Measurements from ENCODE around the gene ZNF615. TPM values are rescaled to one million over a fixed set of nuclear protein-coding genes. Genes with fewer than 3 reads are reported as not detected.
A peak's percentile ranks its signal among the peaks of the same experiment; 100 is the strongest.
"Not testable (repeated sequence)": the region's sequence is repeated elsewhere in the genome, so short reads cannot be mapped to it uniquely, and the experiment has no call there.

The ZNF615 gene
- total RNA-seq = 10 to 100 TPM in 1 of 3 donors, 1 to 10 TPM in 2; 5.0 to 15.5 (median 6.3) TPM
- long read RNA-seq, donor 1, full-length matches to known transcripts = 6 of 9 reads
- long read RNA-seq, donor 1, partial matches to known transcripts = 0 of 9 reads
- long read RNA-seq, donor 1, other reads (novel, unspliced or antisense) = 3 of 9 reads
- long read RNA-seq, donor 2 = 0 reads

DNA sequence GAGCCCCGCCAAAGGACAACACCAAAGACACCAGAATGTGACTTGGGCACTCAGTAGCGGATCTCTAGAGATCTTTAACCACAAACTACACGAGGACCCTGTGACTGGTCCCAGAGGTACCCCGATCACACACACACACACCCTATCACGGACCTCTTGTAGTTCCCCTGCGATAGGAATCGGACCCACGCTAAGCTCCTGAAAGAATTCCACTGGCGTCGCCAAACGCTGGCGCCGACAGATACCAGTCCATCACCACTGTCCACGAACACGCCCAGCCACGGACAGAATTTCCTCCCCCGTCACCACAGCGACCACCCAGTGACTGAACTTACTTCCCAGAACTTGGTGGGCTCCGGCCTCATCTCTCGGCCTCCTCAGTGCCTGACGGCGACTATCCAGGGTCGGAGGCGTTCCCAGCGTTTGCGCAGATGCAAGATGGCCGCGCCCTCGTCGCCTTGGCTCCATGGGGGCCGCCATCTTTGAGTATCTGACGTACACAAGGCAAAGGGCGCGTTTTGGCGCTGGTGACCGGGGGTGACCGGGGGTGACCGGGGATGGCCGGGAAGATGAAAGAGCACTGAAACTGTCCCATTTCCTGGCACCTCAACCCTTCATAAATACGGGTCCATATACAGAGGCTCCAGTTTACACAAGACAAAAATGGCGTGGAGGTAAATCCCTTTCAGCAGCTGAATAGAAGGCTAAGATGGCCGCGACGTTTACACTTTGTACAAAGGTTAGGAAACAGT, at the start of gene ZNF615:
ZNF615 (minus strand) TSS at position 406 of the 752 bp plus-strand sequence. CDS start 4,500 bp downstream, outside the sequence.
- peaks cover 58% of the 10 kb centered on the region for H3K9me3 ChIP-seq
- H3K4me3 ChIP-seq = peak within 1 kb of the TSS; percentile 50
- intact Hi-C loops (cut with DNase I, micrococcal nuclease) = no loop called here

DNA sequence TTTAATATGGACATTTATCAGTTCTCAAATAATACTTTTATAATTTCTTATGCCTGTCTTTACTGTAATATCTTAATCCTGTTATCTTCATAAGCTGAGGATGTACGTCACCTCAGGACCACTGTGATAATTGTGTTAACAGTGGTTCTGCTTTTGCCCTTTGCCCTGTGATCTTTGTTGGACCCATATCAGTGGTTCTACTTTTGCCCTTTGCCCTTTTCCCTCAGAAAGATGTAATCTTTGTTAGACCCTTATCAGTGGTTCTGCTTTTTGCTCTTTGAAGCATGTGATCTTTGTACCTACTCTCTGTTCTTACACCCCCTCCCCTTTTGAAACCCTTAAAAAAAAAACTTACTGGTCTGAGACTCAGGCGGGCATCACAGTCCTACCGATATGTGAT, 48.5 kb upstream of the ZNF615 start:
- DNase-seq; H3K4me3 ChIP-seq; ATAC-seq; H3K4me1 ChIP-seq (ENCODE audit: low read depth); intact Hi-C loops (cut with DNase I, micrococcal nuclease); H3K36me3 ChIP-seq (ENCODE audit: low read depth): not testable (repeated sequence)
- peaks cover 90% of the 10 kb centered on the region for H3K9me3 ChIP-seq

More for the DNA sequence above, at the start of gene ZNF615:
- ATAC-seq = peak; percentile 100
- Histone ChIP-seq H3K4me1 (ENCODE audit: low read depth) (no peaks in the 10 kb centered on the region), H3K36me3 (ENCODE audit: low read depth) (no peaks in the 10 kb centered on the region)
- peak; percentile 91 to 93 (median 92) for DNase-seq
- no peak for TF ChIP-seq CTCF (IDR thresholded peaks at IDR 0.05)

GRCh38 chr19:52051736-52052135, 43.7 kb upstream of the ZNF615 start:
- intact Hi-C loops (cut with DNase I, micrococcal nuclease); ATAC-seq; H3K4me1 ChIP-seq (ENCODE audit: low read depth); DNase-seq; H3K36me3 ChIP-seq (ENCODE audit: low read depth); H3K4me3 ChIP-seq: not testable (repeated sequence)
- peaks cover 57% of the 10 kb centered on the region for H3K9me3 ChIP-seq

DNA sequence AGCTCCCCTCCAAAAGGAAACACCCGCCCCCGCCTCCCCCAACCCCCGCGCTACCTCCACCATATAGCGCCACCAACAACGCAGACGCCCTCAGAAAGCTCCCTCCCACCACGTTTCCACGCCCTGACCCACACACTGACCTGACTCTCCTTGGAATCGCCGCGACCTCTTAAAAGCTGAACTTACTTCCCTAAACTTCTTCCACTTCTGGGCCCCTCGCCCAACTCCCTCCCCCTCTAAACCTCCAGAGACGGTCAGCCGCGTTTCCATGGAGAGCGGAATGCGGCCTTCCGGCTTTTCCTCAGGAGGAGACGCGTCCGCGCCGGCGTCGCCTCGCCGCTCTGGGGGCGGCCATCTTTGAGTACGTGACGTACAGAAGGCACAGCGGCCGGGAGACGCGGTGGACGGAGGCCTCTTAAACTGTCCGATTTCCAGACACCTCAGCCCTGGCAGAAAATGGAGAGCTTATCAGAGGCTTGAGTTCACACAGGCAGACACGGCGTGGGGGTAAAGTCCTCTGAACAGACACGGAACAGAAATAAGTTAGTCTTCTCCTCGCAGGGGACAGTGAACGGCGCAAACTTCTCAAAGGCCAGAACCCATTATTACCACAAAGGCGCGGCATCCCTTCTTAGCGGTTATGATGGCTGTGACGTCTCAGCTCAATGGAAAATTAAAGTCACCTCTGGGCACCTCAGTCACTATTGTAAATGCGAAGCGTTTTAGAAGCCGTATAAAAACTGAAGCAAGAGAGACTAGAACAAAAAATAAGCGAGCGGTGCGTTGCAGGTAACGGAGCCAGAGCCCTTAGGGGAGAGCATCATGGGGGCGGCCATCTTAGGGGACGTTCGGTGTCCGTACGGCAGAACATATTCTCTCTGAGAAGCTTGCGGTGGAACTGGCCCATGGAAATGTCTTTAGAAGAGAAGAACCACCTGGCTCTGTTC, 40.8 kb upstream of the ZNF615 start, which contains the start of gene ZNF432:
ZNF432 (minus strand) TSS at position 284 of the 947 bp plus-strand sequence. CDS start 1,970 bp downstream, outside the sequence.
- Histone ChIP-seq H3K36me3 (ENCODE audit: low read depth) (no peaks in the 10 kb centered on the region), H3K4me1 (ENCODE audit: low read depth) (no peaks in the 10 kb centered on the region), H3K9me3 (peaks cover 49% of the 10 kb centered on the region), H3K4me3 (peak within 1 kb of the TSS; percentile 37)
- peak; percentile 99 for ATAC-seq
- peak; percentile 91 to 94 (median 94) for DNase-seq
- no peak for TF ChIP-seq CTCF (IDR thresholded peaks at IDR 0.05)
- intact Hi-C loops (cut with DNase I, micrococcal nuclease) = no loop called here

- DNase-seq (no peak), ATAC-seq (no peak)
- intact Hi-C loops (cut with DNase I, micrococcal nuclease) = no loop called here
- Histone ChIP-seq H3K4me1 (ENCODE audit: low read depth) (no peaks in the 10 kb centered on the region), H3K9me3 (peaks cover 93% of the 10 kb centered on the region), H3K36me3 (ENCODE audit: low read depth) (peaks cover 44% of the 10 kb centered on the region), H3K4me3 (no peak overlapping the region)
- TF ChIP-seq CTCF (IDR thresholded peaks at IDR 0.05) = no peak
These were observed 31.2 kb upstream of the ZNF615 start for GRCh38 chr19:52039169-52039568.

DNA sequence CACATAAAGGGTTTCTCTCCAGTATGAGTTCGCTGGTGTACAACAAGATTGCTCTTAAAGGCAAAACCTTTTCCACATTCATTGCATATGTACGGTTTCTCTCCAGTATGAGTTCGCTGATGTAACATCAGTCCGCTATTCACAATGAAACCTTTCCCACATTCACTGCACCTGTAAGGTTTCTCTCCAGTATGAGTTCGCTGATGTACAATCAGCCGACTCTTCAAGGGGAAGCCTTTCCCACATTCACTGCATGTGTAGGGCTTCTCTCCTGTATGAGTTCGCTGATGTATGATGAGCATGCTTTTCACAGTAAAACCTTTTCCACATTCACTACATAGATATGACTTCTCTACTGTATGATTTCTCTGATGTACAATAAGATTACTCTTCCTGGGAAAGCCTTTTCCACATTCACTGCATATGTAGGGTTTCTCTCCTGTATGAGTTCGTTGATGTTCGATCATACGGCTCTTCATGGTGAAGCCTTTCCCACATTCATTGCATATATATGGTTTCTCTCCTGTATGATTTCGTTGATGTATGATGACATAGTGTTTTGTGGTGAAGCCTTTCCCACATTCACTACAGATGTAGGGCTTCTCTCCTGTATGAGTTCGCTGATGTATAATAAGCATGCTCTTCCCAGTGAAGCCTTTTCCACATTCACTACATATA, 26.2 kb upstream of the ZNF615 start:
- Histone ChIP-seq H3K4me3 (no peak overlapping the region), H3K36me3 (ENCODE audit: low read depth) (peaks cover 32% of the 10 kb centered on the region), H3K9me3 (peaks cover 96% of the 10 kb centered on the region), H3K4me1 (ENCODE audit: low read depth) (no peaks in the 10 kb centered on the region)
- intact Hi-C loops (cut with DNase I, micrococcal nuclease) = no loop called here
- DNase-seq (no peak), ATAC-seq (no peak)
- TF ChIP-seq CTCF (IDR thresholded peaks at IDR 0.05) = no peak
